22Rv1 (cell line): ENCODE results near the gene NPPC.

Source experiments
- H3K27ac ChIP-seq: fragments of 450-650 bp; 2 replicates; pipeline ENCODE4 v1.5.1; 2017
- ZFX ChIP-seq: fragments of 450-650 bp; IDR thresholded peaks from 2 replicates; pipeline ENCODE4 v1.6.1; 2017; ENCODE audit warnings: antibody characterized with exemption, borderline replicate concordance
- TF ChIP-seq, protein P1 (sequence below): fragments of 450-650 bp; IDR thresholded peaks from 2 replicates; pipeline ENCODE4 v1.5.1; 2017; ENCODE audit warnings: mild to moderate bottlenecking

Gene NPPC

DNA sequence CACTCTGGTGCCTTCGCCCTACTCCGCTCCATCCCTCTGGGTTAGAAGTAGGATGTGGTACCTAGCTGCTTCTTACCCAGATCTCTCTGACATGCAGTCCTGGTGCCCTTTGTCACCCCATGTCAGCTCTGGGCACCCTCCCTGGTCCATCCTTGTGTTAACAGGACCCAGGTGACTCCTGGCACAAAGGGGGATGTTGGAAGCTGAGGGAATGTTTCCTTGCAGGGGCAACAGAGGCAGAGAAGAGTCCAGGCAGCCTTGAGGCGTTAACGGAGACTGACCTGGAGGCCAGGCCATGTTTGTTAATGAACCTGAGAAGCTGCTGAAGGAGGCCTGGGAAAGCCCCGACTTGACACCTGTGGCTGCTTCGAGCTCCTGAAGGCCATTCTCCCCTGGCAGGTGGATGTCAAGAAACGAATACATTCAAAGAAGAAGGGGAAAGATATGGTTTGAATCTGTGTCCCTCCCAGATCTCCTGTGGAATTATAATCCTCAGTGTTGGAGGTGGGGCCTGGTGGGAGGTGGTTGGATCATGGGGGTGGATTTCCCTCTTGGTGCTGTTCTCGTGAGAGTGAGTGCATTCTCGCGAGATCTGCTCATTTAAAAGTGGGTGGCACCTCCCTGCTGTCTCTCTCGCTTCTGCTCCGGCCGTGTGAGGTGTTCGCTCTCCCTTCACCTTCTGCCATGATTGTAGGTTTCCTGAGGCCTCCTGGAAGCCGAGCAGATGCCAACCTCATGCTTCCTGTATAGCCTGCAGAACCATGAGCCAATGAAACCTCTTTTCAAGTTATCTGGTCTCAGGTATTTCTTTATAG is 31.4 kb downstream of the NPPC start:
- H3K27ac ChIP-seq: no peak overlapping the region
- no peak for TF ChIP-seq ZFX
- TF ChIP-seq, protein P1, sequence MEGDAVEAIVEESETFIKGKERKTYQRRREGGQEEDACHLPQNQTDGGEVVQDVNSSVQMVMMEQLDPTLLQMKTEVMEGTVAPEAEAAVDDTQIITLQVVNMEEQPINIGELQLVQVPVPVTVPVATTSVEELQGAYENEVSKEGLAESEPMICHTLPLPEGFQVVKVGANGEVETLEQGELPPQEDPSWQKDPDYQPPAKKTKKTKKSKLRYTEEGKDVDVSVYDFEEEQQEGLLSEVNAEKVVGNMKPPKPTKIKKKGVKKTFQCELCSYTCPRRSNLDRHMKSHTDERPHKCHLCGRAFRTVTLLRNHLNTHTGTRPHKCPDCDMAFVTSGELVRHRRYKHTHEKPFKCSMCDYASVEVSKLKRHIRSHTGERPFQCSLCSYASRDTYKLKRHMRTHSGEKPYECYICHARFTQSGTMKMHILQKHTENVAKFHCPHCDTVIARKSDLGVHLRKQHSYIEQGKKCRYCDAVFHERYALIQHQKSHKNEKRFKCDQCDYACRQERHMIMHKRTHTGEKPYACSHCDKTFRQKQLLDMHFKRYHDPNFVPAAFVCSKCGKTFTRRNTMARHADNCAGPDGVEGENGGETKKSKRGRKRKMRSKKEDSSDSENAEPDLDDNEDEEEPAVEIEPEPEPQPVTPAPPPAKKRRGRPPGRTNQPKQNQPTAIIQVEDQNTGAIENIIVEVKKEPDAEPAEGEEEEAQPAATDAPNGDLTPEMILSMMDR: no peak

DNA sequence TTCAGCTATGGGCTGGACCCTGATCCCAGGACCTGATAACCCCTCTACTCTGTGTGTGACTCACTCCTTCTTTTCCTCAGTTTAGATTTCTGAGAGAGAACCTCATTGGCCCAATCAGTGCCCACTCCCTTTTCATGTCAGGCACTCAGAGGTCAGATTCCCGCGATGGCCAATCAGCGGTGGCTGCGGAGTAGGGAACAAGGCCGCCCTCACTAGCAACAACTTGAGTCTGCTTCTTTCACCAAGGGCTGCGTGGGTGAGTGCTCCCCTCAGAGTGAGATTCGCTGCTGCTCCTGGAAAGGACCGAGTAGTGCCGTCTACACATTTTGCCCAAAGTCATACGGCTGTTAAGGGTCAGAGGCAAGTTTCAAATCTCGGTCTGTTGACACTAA is 34.7 kb downstream of the NPPC start:
- H3K27ac ChIP-seq: no peak overlapping the region
- TF ChIP-seq, protein P1: no peak
- no peak for TF ChIP-seq ZFX

DNA sequence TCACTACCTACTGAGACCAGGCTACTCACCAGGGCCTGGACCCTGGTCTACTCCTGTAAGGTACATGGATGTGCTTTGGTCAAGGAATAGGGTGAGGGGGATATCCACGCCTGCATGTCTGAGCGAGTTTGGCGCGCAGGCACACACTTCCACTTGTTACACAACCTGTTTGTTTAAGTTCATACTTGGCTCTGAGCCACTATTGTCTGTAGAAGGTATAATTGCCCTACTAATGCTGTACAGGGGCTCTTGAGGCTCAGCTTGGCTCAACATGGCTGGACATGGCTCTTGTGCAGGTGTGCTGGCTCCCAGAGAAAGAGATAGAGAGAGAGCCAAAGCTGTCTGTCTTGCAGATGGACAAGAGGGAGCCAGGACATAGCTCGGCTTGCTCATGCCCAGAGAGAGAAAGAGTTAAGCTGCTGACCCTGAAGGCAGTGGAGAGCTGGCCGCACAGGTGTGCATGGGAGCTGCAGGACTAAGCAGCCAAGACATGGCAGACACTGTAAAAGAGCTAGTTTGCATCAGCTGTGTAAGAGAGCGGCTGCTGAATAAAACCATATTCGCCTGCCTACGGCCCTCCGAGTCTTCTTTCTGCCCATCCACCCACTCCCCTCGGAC is 35.2 kb downstream of the NPPC start:
- no peak for TF ChIP-seq ZFX
- TF ChIP-seq, protein P1: no peak

DNA sequence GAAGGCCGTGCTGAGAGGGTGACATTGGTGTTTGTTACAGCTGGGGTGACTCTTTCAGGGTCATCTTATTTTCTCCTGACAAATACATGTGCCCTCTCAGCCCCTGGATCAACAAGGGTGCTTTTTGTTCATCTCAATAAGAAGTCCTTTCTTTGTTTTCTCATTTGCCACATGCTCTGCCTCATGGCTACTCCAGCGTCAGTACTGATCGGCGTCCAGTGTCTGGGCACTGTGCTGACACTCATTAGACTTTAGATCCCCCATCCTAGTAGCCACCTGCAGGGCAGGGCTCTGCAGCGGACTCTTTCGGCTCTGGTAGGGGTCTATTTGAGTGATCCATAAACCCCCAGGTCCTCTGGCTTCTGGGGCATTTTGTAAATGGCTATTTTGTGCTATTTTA is 38.4 kb downstream of the NPPC start:
- no peak for TF ChIP-seq ZFX
- TF ChIP-seq, protein P1: no peak
- H3K27ac ChIP-seq: no peak overlapping the region

More for the DNA sequence above, 35.2 kb downstream of the NPPC start:
- H3K27ac ChIP-seq: no peak overlapping the region

DNA sequence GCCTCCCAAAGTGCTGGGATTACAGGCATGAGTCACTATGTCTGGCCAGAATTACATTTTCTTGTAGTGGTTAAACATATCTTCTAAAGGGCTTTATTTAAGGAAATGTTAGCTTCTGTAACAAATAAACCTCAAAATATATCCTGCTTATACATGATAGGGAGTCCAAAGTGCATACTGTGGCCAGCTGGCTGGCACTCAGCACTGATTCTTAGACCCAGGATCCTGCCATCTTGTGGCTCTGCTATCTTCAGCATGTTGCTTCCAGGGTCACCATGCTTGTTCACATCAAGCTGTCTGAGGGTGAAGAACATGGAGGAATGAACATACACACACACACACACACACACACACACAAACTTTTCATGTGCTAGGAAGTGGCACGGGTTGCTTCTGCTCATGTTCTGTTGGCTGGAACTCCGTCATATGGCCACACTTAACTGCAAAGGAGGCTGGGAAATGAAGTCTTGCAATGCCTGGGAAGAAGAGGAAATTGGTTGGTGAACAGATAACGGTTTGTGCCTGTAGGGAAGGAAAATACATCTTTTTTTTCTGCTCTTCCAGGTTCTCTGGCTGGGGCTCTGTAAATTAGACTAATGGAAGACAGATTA is 40.0 kb downstream of the NPPC start:
- TF ChIP-seq, protein P1: no peak
- TF ChIP-seq ZFX: no peak
- H3K27ac ChIP-seq: no peak overlapping the region

DNA sequence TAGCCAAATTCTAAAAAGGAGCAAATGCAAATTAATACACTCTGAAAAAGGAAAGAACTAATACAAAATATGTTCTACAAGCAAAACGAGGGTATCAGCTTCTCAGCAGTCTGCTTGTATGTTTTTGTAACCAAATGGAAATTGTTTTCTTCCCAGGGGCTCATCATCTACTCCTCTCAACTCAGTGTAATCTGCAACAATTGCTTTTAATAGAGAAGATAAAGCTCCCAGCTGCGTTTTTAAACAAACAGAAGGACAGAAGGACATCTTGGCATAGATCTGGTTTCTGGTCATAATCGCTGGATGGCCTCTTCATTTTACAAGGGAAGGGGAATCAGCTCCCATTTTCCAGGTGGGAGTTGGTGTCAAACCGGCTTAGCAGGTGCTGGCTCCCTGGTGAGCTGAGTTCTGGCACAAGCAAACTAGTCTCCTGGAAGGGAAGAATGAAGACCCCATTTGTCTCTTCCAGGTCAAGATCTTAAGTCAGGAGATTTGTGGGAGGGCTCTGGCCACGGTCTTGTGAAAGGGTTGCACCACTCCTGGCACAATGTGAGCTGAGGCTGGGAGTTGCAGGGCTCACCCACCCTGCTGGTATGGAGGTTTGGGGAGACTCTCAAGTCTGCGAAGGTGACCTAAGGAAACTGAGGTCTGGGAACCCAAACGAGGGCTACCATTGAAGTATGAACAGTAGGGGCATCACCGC is 41.6 kb downstream of the NPPC start:
- H3K27ac ChIP-seq: no peak overlapping the region
- TF ChIP-seq ZFX: no peak
- TF ChIP-seq, protein P1: no peak

DNA sequence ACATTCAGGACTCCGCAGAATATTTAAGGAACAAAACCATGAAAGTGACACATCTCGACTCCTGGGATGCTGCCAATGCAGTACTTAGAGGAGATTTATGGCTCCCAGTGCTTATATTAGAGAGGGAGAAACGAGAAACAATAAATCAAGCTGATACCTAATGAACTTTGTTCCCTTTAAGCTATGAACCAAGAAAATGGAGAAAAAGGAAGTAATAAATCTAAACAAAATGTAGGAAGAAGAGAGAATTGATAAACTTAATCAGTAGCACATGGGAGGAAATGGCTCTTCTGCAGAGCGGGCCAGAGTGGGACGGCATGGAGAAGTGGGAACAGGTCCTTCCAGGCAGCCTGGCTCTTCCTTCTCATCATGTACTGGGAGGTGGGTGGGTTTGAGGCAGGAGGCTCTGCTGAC is 42.7 kb downstream of the NPPC start:
- no peak for TF ChIP-seq ZFX
- TF ChIP-seq, protein P1: no peak
- no peak overlapping the region for H3K27ac ChIP-seq
